Measurements from ENCODE around the gene KIF7. TPM values are rescaled to one million over a fixed set of nuclear protein-coding genes. Genes with fewer than 3 reads are reported as not detected.

The KIF7 gene
- total and polyA plus RNA-seq, 4 experiments from 2014 or later: not detected

- POLR2A ChIA-PET (ENCODE audit: partially characterized antibody): no interaction called here
- Mint-ChIP-seq H3K4me1 (peaks cover 1 to 9% (median 4%) of the 10 kb centered on the region in 4 donors), H3K4me3 (no peak overlapping the region), H3K36me3 (no peaks in the 10 kb centered on the region), H3K27me3 (peaks cover 16 to 42% of the 10 kb centered on the region in 2 donors), H3K9me3 (no peaks in the 10 kb centered on the region), H3K27ac (no peak overlapping the region)
- CTCF ChIA-PET (ENCODE audit: partially characterized antibody): interaction anchor here (1.1 kb wide), 1 partner anchor 16 kb away, joined by 3 read pairs; no protein-coding TSS in a partner anchor
- H3K36me3 ChIP-seq (ENCODE audit: insufficient read depth, low read length): no peaks in the 10 kb centered on the region
- intact Hi-C loops (cut with micrococcal nuclease): no loop called here
- no peak overlapping the region for H3K27ac ChIP-seq (ENCODE audit: low read depth, low read length)
- no peaks in the 10 kb centered on the region for H3K4me1 ChIP-seq (ENCODE audit: insufficient read depth, low read length)
- H3K4me3 ChIP-seq (ENCODE audit: low read length in 2 of 2): no peak overlapping the region
- peaks cover 12% of the 10 kb centered on the region for H3K27me3 ChIP-seq (ENCODE audit: insufficient read depth, low read length)
- DNase-seq: no peak
- no peaks in the 10 kb centered on the region for H3K9me3 ChIP-seq (ENCODE audit: control insufficient read depth in 1 of 2, low read length in 2 of 2)
Observed at GRCh38 chr15:89662893-89663626, 7.8 kb upstream of the KIF7 start.

- Mint-ChIP-seq H3K36me3 (peaks cover 0 to 4% of the 10 kb centered on the region in 2 donors), H3K27me3 (peaks cover 27 to 59% of the 10 kb centered on the region in 2 donors), H3K4me1 (peaks cover 4 to 9% (median 7%) of the 10 kb centered on the region in 4 donors), H3K9me3 (no peaks in the 10 kb centered on the region), H3K4me3 (no peak overlapping the region), H3K27ac (no peak overlapping the region)
- Histone ChIP-seq H3K27me3 (ENCODE audit: insufficient read depth, low read length) (peaks cover 7% of the 10 kb centered on the region), H3K36me3 (ENCODE audit: insufficient read depth, low read length) (no peaks in the 10 kb centered on the region), H3K4me1 (ENCODE audit: insufficient read depth, low read length) (no peaks in the 10 kb centered on the region), H3K27ac (ENCODE audit: low read depth, low read length) (no peak overlapping the region), H3K9me3 (ENCODE audit: control insufficient read depth in 1 of 2, low read length in 2 of 2) (no peaks in the 10 kb centered on the region), H3K4me3 (ENCODE audit: low read length in 2 of 2) (no peak overlapping the region)
- CTCF ChIA-PET (ENCODE audit: partially characterized antibody): interaction anchor here (1.4 kb wide), 1 partner anchor 14 kb away, joined by 4 read pairs; no protein-coding TSS in a partner anchor
- intact Hi-C loops (cut with micrococcal nuclease): no loop called here
- POLR2A ChIA-PET (ENCODE audit: partially characterized antibody): no interaction called here
- DNase-seq: no peak
Observed at GRCh38 chr15:89660556-89660955, 5.3 kb upstream of the KIF7 start.

GRCh38 chr15:89659295-89659694 is 4.0 kb upstream of the KIF7 start:
- H3K27me3 ChIP-seq (ENCODE audit: insufficient read depth, low read length): no peaks in the 10 kb centered on the region
- no peaks in the 10 kb centered on the region for H3K36me3 ChIP-seq (ENCODE audit: insufficient read depth, low read length)
- no peaks in the 10 kb centered on the region for H3K9me3 ChIP-seq (ENCODE audit: control insufficient read depth in 1 of 2, low read length in 2 of 2)
- Mint-ChIP-seq H3K9me3 (no peaks in the 10 kb centered on the region), H3K4me3 (no peak overlapping the region), H3K36me3 (peaks cover 0 to 4% of the 10 kb centered on the region in 2 donors), H3K4me1 (peaks cover 1 to 12% (median 8%) of the 10 kb centered on the region in 4 donors), H3K27ac (no peak overlapping the region), H3K27me3 (peaks cover 26 to 58% of the 10 kb centered on the region in 2 donors)
- POLR2A ChIA-PET (ENCODE audit: partially characterized antibody): no interaction called here
- H3K4me1 ChIP-seq (ENCODE audit: insufficient read depth, low read length): peaks cover 4% of the 10 kb centered on the region
- no peak for DNase-seq
- H3K4me3 ChIP-seq (ENCODE audit: low read length in 2 of 2): no peak overlapping the region
- H3K27ac ChIP-seq (ENCODE audit: low read depth, low read length): no peak overlapping the region
- CTCF ChIA-PET (ENCODE audit: partially characterized antibody): interaction anchor here (1.0 kb wide), 1 partner anchor 9 kb away, joined by 4 read pairs; no protein-coding TSS in a partner anchor
- intact Hi-C loops (cut with micrococcal nuclease): no loop called here

GRCh38 chr15:89657686-89658200 is 2.5 kb upstream of the KIF7 start:
- Histone ChIP-seq H3K9me3 (ENCODE audit: control insufficient read depth in 1 of 2, low read length in 2 of 2) (no peaks in the 10 kb centered on the region), H3K27ac (ENCODE audit: low read depth, low read length) (no peak overlapping the region), H3K36me3 (ENCODE audit: insufficient read depth, low read length) (no peaks in the 10 kb centered on the region), H3K4me3 (ENCODE audit: low read length in 2 of 2) (no peak overlapping the region), H3K4me1 (ENCODE audit: insufficient read depth, low read length) (peaks cover 5% of the 10 kb centered on the region), H3K27me3 (ENCODE audit: insufficient read depth, low read length) (peaks cover 6% of the 10 kb centered on the region)
- ChIA-PET POLR2A (ENCODE audit: partially characterized antibody) (no interaction called here), CTCF (ENCODE audit: partially characterized antibody) (interaction anchor here (1.8 kb wide), 1 partner anchor 13 kb away, joined by 3 read pairs; no protein-coding TSS in a partner anchor)
- intact Hi-C loops (cut with micrococcal nuclease): no loop called here
- H3K27me3 Mint-ChIP-seq: peaks cover 32 to 56% of the 10 kb centered on the region in 2 donors
- no peak overlapping the region for H3K4me3 Mint-ChIP-seq
- no peak overlapping the region for H3K27ac Mint-ChIP-seq
- DNase-seq: no peak
- peaks cover 0 to 4% of the 10 kb centered on the region in 2 donors for H3K36me3 Mint-ChIP-seq
- H3K4me1 Mint-ChIP-seq: peaks cover 0 to 14% (median 8%) of the 10 kb centered on the region in 4 donors
- H3K9me3 Mint-ChIP-seq: no peaks in the 10 kb centered on the region

GRCh38 chr15:89656116-89656815 is 999 bp upstream of the KIF7 start:
- ChIA-PET CTCF (ENCODE audit: partially characterized antibody) (interaction anchor here (0.5 to 0.7 kb wide), 2 partner anchors 209 to 1614 kb away, joined by 3 read pairs; no protein-coding TSS in a partner anchor), POLR2A (ENCODE audit: partially characterized antibody) (no interaction called here)
- Histone ChIP-seq H3K36me3 (ENCODE audit: insufficient read depth, low read length) (no peaks in the 10 kb centered on the region), H3K4me1 (ENCODE audit: insufficient read depth, low read length) (peaks cover 5% of the 10 kb centered on the region), H3K27me3 (ENCODE audit: insufficient read depth, low read length) (peaks cover 6% of the 10 kb centered on the region), H3K4me3 (ENCODE audit: low read length in 2 of 2) (no peak overlapping the region), H3K27ac (ENCODE audit: low read depth, low read length) (no peak overlapping the region), H3K9me3 (ENCODE audit: control insufficient read depth in 1 of 2, low read length in 2 of 2) (no peaks in the 10 kb centered on the region)
- H3K27ac Mint-ChIP-seq: no peak overlapping the region
- intact Hi-C loops (cut with micrococcal nuclease): no loop called here
- peaks cover 32 to 54% of the 10 kb centered on the region in 2 donors for H3K27me3 Mint-ChIP-seq
- peak overlapping the region in 5 of 8 donors; percentile 55 to 77 (median 68) for H3K4me3 Mint-ChIP-seq
- H3K4me1 Mint-ChIP-seq: peaks cover 0 to 14% (median 8%) of the 10 kb centered on the region in 4 donors
- H3K36me3 Mint-ChIP-seq: peaks cover 0 to 4% of the 10 kb centered on the region in 2 donors
- DNase-seq: no peak
- H3K9me3 Mint-ChIP-seq: no peaks in the 10 kb centered on the region

GRCh38 chr15:89654301-89654761 is 936 bp downstream of the KIF7 start:
- H3K4me1 Mint-ChIP-seq: peaks cover 0 to 14% (median 8%) of the 10 kb centered on the region in 4 donors
- no peak overlapping the region for H3K4me3 ChIP-seq (ENCODE audit: low read length in 2 of 2)
- no peaks in the 10 kb centered on the region for H3K36me3 ChIP-seq (ENCODE audit: insufficient read depth, low read length)
- H3K36me3 Mint-ChIP-seq: peaks cover 0 to 4% of the 10 kb centered on the region in 2 donors
- H3K4me3 Mint-ChIP-seq: peak overlapping the region; percentile 25 to 62 (median 52)
- peaks cover 5% of the 10 kb centered on the region for H3K4me1 ChIP-seq (ENCODE audit: insufficient read depth, low read length)
- no peaks in the 10 kb centered on the region for H3K9me3 ChIP-seq (ENCODE audit: control insufficient read depth in 1 of 2, low read length in 2 of 2)
- intact Hi-C loops (cut with micrococcal nuclease): no loop called here
- H3K27ac Mint-ChIP-seq: peak overlapping the region in 1 of 7 donors; percentile 77
- peaks cover 29 to 41% of the 10 kb centered on the region in 2 donors for H3K27me3 Mint-ChIP-seq
- peaks cover 6% of the 10 kb centered on the region for H3K27me3 ChIP-seq (ENCODE audit: insufficient read depth, low read length)
- no peak for DNase-seq
- ChIA-PET POLR2A (ENCODE audit: partially characterized antibody) (no interaction called here), CTCF (ENCODE audit: partially characterized antibody) (no interaction called here)
- no peaks in the 10 kb centered on the region for H3K9me3 Mint-ChIP-seq
- H3K27ac ChIP-seq (ENCODE audit: low read depth, low read length): no peak overlapping the region

GRCh38 chr15:89653578-89653977 is 1.7 kb downstream of the KIF7 start:
- Histone ChIP-seq H3K9me3 (ENCODE audit: control insufficient read depth in 1 of 2, low read length in 2 of 2) (no peaks in the 10 kb centered on the region), H3K27me3 (ENCODE audit: insufficient read depth, low read length) (peaks cover 6% of the 10 kb centered on the region), H3K27ac (ENCODE audit: low read depth, low read length) (no peak overlapping the region), H3K4me3 (ENCODE audit: low read length in 2 of 2) (no peak overlapping the region), H3K4me1 (ENCODE audit: insufficient read depth, low read length) (peaks cover 5% of the 10 kb centered on the region), H3K36me3 (ENCODE audit: insufficient read depth, low read length) (no peaks in the 10 kb centered on the region)
- no peak overlapping the region for H3K4me3 Mint-ChIP-seq
- H3K9me3 Mint-ChIP-seq: no peaks in the 10 kb centered on the region
- ChIA-PET POLR2A (ENCODE audit: partially characterized antibody) (no interaction called here), CTCF (ENCODE audit: partially characterized antibody) (no interaction called here)
- intact Hi-C loops (cut with micrococcal nuclease): no loop called here
- DNase-seq: no peak
- H3K27me3 Mint-ChIP-seq: peaks cover 29 to 38% of the 10 kb centered on the region in 2 donors
- no peak overlapping the region for H3K27ac Mint-ChIP-seq
- H3K36me3 Mint-ChIP-seq: peaks cover 0 to 4% of the 10 kb centered on the region in 2 donors
- H3K4me1 Mint-ChIP-seq: peaks cover 0 to 14% (median 8%) of the 10 kb centered on the region in 4 donors

All from CD4-positive, alpha-beta memory T cell (primary cell).